Kidney glomerular epithelial cell (primary cell): ENCODE results near the gene VPS37C.

Experiments used
- DNase-seq: peaks from one replicate; lab custom pipeline; 2025; lab: John Stamatoyannopoulos, UW

VPS37C gene

DNA sequence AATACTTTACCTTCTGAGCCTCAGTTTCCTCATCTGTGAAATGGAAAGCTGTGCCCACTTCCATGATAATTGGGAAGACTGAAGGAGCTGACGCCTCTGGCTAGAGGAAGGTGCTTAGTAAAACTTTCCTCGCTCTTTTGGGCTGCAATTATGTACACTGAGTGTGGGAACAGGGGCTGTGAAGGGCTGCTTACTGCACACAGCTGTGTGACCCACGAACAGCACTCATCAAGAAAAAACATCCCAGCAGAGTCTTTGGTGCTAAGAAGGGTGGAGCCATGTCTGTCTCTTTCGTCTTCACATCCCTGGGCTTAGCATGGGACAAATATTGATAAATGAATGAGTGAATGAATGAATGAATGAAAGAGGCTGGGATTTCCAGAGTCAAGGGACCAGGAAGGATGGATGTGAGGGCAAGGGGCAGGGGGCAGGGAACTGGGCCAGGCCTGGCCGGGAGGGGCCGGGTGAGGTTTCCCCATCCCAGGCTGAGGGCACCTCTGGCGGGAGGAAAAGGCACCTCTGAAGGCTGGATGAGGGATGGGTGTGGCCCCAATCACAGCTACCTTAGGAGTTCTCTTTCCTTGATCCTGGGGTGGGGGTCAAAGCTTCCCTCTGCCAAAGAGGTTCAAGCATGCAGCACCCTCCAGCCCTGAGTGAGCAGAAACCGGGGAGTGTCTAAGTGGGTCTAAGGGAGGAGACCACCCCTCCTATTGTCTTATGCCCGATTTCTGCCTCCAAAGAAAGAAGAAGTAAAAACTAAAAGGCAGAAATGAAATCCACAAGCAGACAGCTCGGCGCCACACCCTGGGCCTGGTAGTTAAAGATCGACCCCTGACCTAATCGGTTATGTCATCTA, 68.1 kb downstream of the VPS37C start:
- DNase-seq, result no peak

DNA sequence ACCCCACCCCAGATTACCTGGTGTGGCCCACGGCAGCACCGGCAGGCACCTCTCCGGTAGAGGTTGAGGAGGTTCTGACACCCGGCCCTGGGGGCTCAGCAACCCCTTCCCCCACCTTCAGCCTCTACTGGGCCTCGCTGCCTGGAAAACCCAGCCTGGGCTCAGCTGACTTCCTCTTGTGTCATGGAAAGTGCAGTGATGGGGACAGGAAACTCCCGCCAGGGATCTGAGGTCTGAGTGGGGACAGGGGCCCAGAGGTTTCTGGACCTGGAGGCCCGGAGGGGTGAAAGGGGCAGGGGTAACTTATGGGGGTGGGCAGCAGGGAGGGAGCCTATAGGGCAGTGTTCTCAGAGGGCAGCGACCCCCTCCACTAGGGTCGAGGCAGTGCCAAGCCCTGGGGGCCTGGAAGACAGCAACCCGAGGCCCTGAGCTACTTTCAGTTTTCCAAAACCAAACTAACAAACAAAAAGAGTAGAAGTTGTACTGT, 68.9 kb downstream of the VPS37C start:
- DNase-seq, result no peak

DNA sequence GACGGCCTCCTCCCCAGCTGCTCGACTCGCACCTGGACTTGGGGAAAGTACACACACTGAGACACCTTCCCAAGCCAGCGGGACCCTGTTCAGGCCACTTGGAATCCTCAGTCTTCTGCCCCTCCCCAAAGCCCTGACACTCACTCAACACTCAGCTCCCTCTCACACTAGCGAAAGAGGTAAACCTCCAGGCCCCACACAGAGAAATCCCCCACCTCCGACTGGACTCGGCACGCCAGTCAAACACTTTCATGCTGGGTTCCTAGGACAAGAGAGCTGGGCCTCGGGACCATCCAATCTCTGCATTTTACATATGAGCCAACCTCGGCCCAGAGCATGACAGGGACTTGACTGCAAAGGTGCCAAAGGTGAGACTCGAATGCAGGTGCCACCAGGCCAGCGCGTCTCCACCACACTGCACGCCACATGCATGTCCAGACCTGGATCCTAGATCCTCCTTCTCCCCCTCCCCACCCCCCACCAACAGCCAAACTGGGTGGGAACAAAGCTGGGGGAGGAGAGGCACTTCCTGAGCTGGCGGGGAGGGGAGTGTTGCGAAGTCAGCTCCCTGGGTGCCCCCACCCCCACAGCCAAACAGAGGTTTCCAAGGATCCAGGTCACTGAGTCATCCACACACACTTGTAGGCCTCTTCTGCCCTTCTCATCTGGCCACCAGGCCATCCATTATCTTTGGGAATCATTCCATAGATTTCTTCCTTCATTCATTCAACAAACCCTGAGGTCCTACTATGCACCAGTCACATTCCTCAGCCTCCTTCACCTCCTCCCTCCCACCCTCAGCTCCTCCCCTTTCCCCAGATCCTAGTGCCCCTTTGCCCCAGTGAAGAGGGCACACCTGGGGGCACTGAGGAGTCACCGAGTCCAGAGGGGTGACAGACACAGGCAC, 69.6 kb downstream of the VPS37C start:
- no peak for DNase-seq

DNA sequence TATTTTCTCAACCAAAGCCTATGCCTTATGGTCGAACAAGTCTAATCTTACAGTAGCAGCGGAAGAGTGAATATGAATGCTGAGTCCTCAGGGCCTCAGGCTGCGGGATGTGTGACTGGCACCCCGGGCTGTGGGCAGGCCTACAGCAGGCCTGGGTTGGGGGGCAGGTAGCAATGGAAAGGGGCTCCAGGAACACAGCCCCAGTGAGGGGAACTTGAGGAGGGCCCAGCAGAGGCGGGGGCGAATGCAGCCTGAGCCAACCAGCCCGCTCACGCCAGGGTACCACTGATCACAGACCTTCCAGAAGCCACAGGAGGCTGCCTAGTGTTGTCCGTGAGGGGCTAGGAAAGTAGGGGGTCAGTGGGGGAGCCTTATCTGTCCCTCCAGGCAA, 70.2 kb downstream of the VPS37C start:
- no peak for DNase-seq

DNA sequence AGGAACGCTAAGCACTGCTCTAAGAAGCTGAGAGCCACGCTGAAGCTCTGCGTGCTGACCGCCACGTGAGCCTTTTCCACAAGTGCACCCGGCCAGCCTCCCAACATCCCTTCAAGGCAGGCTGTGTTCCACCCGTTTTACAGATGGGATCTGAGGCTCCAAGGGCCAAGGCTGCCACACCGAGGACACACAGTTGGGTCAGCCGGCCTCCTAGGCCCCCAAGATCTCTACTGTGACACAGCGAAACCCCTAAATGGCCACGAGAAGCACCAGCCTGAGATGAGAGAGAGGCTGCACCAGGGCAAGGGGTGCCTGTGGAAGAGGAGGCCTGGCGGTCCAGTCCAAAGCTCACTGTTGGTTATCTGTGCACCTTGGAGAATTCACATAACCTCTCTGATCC, 70.7 kb downstream of the VPS37C start:
- no peak for DNase-seq

DNA sequence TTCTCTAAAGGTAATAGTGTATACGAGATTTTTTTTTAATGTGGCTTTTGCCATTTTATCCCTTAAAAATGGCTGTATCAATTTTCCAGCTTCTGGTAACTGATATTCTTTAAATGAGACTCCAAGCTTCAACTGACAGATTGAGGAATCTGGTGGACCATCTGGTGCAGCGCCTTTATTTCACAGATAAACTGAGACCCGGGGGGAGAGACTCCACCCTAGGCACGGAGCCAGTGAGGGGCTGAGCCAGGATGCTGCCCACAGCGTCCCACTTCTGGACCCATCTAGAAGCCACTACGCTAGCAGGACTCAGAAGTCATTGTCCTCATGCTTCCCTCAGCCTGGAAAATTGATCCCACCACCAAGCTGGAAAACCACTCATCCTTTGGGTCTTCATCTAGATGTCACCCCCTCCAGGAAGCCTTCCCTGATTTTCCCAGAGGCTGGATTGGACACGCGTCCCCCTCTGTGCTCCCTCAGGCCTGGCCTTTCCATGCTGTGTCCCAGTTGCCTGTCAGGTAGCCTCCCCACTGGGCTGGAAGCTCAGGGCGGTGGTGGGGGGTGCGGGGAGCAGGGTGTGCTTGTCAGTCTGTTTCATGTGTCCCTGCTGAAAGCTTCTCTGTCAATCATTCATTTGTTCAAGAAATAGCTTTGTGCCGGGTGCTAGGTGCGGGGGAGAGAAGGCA, 71.3 kb downstream of the VPS37C start:
- DNase-seq, result no peak

DNA sequence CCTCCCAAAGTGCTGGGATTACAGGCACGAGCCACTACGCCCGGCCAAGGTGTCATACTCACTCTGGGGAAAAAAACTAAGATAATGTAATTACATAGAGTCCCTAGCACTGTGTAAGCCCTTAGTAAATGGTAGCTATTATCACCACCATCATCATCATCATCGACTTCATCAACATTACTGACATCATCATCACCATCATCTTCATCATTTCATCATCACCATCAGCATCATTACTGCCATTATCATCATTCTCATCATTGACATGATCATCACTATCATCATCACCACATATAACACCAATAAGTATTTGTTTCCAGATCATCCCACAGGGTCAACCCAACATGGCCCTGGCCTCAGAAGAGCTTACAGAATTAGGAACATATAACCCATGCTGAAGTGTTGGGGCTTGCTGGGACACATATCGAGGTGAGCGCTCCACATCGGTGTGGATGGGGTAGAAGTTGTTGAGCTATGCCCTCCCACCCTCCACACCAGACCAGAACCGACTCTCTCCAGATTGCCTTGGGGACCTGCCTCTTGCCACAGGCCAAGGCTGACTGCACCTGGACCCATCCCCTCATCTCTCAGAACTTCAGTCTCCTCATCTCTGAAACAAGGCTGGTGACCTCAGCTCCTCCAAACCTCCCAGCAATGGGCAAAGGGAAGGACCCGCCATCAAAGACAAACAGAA, 73.7 kb downstream of the VPS37C start:
- no peak for DNase-seq

DNA sequence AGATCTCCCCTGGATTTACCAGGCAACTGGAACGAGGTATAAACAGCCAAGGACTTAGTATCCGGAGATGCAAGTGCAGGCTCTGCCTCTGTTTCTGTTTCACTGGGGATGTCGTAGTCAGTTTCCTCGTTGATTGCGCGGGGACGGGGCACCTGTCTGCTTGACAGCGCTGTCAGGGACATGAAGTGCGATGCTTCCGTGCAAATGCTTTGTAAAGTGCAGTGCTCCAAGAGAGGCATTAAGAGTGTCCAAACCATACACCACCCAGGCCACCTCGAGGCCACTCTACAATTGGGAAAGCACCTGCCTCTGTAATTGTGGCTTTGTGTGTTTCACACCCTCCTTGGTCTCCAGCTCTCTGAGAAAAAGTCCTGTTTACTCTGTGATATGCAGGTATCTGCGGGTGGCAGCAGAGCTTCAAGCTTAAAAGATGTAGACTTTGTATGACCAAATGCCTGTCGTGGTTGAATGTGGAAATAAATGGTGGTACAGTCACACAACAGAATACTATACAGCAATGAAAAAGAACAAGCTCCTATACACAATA, 77.6 kb downstream of the VPS37C start:
- DNase-seq, result no peak

DNA sequence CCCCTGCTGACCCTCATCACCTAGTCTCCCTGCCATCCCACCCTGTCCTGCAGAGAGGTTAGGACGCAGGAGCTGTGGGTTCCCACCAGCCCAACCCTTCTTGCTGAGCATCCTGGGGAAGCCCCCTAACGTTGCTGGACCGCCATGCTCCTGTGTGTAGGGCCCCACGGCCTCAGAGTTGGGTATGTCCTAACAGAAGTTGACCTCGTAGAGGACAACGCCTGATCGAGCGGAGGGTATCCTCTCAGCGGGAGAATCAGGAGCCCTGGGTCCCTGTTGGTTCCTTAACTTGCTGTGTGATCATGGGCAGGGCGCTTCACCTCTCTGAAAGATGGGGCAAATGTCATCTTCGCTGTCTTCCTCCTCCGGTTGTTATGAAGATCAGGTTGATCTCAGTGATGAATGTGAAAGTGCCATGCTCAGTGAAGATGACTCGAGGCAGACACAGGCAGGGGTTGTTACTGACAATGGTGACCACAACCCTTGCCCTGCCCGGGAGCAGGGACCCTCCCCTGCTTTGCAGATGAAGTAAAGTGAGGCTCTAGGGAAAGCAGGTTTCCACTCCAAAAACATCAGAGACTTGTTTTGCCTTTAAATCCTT, 78.2 kb downstream of the VPS37C start:
- no peak for DNase-seq

DNA sequence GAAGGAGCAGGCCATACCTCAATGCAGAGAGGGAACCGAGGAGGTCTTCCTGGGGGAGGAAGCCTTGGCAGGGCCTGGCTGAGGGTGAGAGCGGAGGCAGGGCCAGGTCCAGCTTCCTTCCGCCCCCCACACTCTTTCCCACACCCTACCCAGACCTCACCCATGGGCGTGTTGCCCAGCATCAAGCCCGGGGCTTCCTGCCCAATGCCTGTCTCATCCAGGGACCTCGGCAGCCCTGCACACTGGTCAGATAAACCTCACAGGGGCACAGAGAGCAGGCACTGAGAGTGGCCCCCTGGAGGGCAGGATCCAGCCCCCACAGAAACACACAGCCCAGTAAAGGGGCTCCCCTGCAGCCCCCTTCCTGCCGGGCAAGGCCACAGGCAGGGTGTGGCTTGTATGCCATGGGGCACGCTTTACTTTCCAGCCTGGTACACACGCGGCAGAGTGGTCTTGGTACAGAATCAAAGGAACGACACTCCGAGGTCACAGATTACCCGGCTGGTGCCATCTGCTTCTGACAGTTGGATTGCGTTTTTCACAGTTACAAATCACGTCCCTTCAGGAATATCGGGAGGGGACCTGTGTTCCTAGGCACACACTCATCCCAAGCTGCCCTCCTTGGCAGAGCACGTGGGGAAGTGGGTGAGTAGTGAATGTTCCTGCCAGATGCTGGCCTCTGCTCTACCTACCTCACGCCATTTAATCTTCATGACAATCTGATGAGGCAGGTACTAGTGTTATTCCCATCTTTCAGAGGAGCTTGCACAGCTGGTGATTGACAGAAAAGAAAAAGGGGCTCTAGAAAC, 79.0 kb downstream of the VPS37C start:
- DNase-seq, result no peak

DNA sequence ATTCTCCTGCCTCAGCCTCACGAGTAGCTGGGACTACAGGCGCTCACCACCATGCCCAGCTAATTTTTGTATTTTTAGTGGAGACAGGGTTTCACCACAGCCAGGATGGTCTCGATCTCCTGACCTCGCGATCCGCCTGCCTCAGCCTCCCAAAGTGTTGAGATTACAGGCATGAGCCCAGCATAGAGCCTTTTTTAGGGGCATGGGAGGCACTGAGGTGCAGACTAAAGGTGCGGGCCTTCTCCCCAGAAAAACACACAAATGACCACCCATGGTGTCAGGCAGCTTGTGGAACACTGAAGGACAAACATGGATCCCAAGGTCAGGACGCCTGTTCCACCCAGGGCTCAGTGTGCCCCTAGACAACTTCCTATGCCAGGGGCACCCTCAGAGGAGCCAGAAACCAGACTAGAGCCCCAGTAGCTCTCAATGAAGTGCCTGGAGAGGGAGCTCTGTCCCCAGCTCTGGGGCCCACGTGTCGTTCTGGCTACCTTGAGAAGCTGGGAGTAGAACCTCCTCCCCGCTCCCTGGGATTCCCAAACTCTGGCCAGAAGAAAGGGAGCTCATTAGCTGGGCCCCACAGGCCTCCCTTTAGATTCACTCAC, 80.1 kb downstream of the VPS37C start:
- DNase-seq, result no peak

DNA sequence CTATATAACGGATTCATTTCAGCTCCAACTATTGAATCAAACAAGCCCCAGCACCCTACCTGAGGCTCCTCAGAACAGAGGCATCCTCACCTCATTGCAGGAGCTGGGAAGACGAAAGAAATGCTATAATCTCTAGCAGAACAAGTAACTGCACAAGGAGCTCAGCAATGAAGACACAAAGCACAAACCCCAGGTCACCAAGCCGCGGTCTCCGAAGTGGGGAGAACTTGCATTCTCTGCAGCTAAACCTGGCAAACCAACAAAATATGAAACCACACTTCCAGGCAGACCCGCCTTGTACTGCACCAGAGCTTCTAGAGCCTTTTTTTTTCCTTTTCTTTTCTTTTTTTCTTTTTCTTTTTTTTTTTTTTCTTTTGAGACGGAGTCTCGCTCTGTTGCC, 80.7 kb downstream of the VPS37C start:
- DNase-seq, result no peak
